Stimulated activated naive CD4-positive, alpha-beta T cell treated with Interleukin-2 at 50 U/mL for 16 hours (primary cell): ENCODE measurements around the gene IL4.
A peak's percentile ranks its signal among the peaks of the same experiment; 100 is the strongest.
"Not testable (repeated sequence)": the region's sequence is repeated elsewhere in the genome, so short reads cannot be mapped to it uniquely, and the experiment has no call there.

ENCODE experiments used
- DNase-seq: peaks from one replicate; lab custom pipeline; 2025; lab: John Stamatoyannopoulos, UW

The IL4 gene

GRCh38 chr5:132673939-132674630, at the start of gene IL4:
Gene IL4 (plus strand): TSS chr5:132673989. CDS start chr5:132674051, 62 bp downstream.
- no peak for DNase-seq

- DNase-seq = no peak
Observed at GRCh38 chr5:132627470-132627869, 46.3 kb upstream of the IL4 start.

- no peak for DNase-seq
Observed at GRCh38 chr5:132628814-132629213, 45.0 kb upstream of the IL4 start.

- no peak for DNase-seq
Observed at GRCh38 chr5:132629230-132629944, 44.4 kb upstream of the IL4 start.

- not testable (repeated sequence) for DNase-seq
Observed at GRCh38 chr5:132633587-132633986, 40.2 kb upstream of the IL4 start.

GRCh38 chr5:132635873-132636272, 37.9 kb upstream of the IL4 start:
- no peak for DNase-seq

- DNase-seq = no peak
Observed at GRCh38 chr5:132637241-132637640, 36.5 kb upstream of the IL4 start.

GRCh38 chr5:132639706-132640130, 34.1 kb upstream of the IL4 start:
- no peak for DNase-seq

- no peak for DNase-seq
Observed at GRCh38 chr5:132640613-132641012, 33.2 kb upstream of the IL4 start.

GRCh38 chr5:132641241-132641723, 32.5 kb upstream of the IL4 start:
- peak; percentile 44 for DNase-seq

GRCh38 chr5:132641841-132642240, 31.9 kb upstream of the IL4 start:
- DNase-seq = no peak

- DNase-seq = no peak
Observed at GRCh38 chr5:132644177-132644576, 29.6 kb upstream of the IL4 start.

- no peak for DNase-seq
Observed at GRCh38 chr5:132646583-132647266, 27.1 kb upstream of the IL4 start.

- no peak for DNase-seq
Observed at GRCh38 chr5:132647473-132647872, 26.3 kb upstream of the IL4 start.

GRCh38 chr5:132648355-132648754, 25.4 kb upstream of the IL4 start:
- no peak for DNase-seq

GRCh38 chr5:132651838-132652469, 21.8 kb upstream of the IL4 start:
- DNase-seq = no peak

GRCh38 chr5:132653716-132654115, 20.1 kb upstream of the IL4 start:
- DNase-seq = no peak

- peak; percentile 18 for DNase-seq
Observed at GRCh38 chr5:132655821-132656773, 17.7 kb upstream of the IL4 start.

- no peak for DNase-seq
Observed at GRCh38 chr5:132656774-132657355, 16.9 kb upstream of the IL4 start.

GRCh38 chr5:132657676-132658380, 16.0 kb upstream of the IL4 start, which contains the start of gene IL13:
Gene IL13 (plus strand): TSS chr5:132658173. CDS start chr5:132658187, 14 bp downstream.
- no peak for DNase-seq
